GM23248 (cell line): ENCODE data around the gene MRPS2. TPM values are rescaled to one million over a fixed set of nuclear protein-coding genes. Genes with fewer than 3 reads are reported as not detected.
"Not testable (repeated sequence)": the region's sequence is repeated elsewhere in the genome, so short reads cannot be mapped to it uniquely, and the experiment has no call there.

Experiments used
- DNase-seq: peaks from one replicate; pipeline ENCODE4 v3.0.0-alpha.2; 2015
- H2AFZ ChIP-seq: fragments of 200-600 bp; sonication (generic); 2 replicates; pipeline ENCODE4 v1.6.1; 2016; ENCODE audit warnings: antibody characterized with exemption
- H3F3A ChIP-seq: fragments of 200-600 bp; sonication (generic); 2 replicates; pipeline ENCODE4 v1.6.1; 2016; ENCODE audit warnings: mild to moderate bottlenecking, antibody characterized with exemption, mixed run types; ENCODE audit not compliant: insufficient read depth
- H3K27ac ChIP-seq: fragments of 200-600 bp; sonication (generic); 2 replicates; pipeline ENCODE4 v1.5.1; 2016; ENCODE audit warnings: mild to moderate bottlenecking
- H3K27me3 ChIP-seq: fragments of 200-600 bp; sonication (generic); replicated peaks from 2 replicates; pipeline ENCODE4 v1.6.1; 2016; ENCODE audit warnings: mild to moderate bottlenecking; ENCODE audit not compliant: insufficient read depth
- H3K36me3 ChIP-seq: fragments of 200-600 bp; sonication (generic); 2 replicates; pipeline ENCODE4 v1.6.1; 2016; ENCODE audit warnings: low read depth, mild to moderate bottlenecking
- H3K4me1 ChIP-seq: fragments of 200-600 bp; sonication (generic); 2 replicates; pipeline ENCODE4 v1.6.1; 2016; ENCODE audit warnings: mild to moderate bottlenecking; ENCODE audit not compliant: insufficient read depth
- H3K4me2 ChIP-seq: fragments of 200-600 bp; sonication (generic); one replicate; pipeline ENCODE4 v1.6.1; 2016; ENCODE audit warnings: mild to moderate bottlenecking; ENCODE audit not compliant: unreplicated experiment
- H3K4me3 ChIP-seq: fragments of 200-600 bp; sonication (generic); 2 replicates; pipeline ENCODE4 v1.5.1; 2016; ENCODE audit warnings: mild to moderate bottlenecking
- H3K79me2 ChIP-seq: fragments of 200-600 bp; sonication (generic); 2 replicates; pipeline ENCODE4 v1.6.1; 2016; ENCODE audit warnings: mild to moderate bottlenecking; ENCODE audit not compliant: insufficient read depth
- H3K9ac ChIP-seq: fragments of 200-600 bp; sonication (generic); 2 replicates; pipeline ENCODE4 v1.6.1; 2016; ENCODE audit warnings: mild to moderate bottlenecking
- H3K9me2 ChIP-seq: fragments of 200-600 bp; sonication (generic); 2 replicates; pipeline ENCODE4 v1.6.1; 2016; ENCODE audit warnings: mixed run types, mild to moderate bottlenecking, moderate library complexity; ENCODE audit not compliant: insufficient read depth
- H3K9me3 ChIP-seq: fragments of 200-600 bp; sonication (generic); one replicate; pipeline ENCODE4 v1.6.1; 2017; ENCODE audit warnings: low read depth
- H4K20me1 ChIP-seq: fragments of 200-600 bp; sonication (generic); 2 replicates; pipeline ENCODE4 v1.6.0; 2016; ENCODE audit not compliant: insufficient read depth
- EZH2 ChIP-seq: fragments of 200-600 bp; sonication (generic); IDR thresholded peaks from 2 replicates; pipeline ENCODE4 v1.6.1; 2018; ENCODE audit warnings: antibody characterized with exemption, mild to moderate bottlenecking; ENCODE audit not compliant: insufficient read depth, poor library complexity, severe bottlenecking
- EZH2phosphoT487 ChIP-seq: fragments of 200-600 bp; sonication (generic); IDR thresholded peaks from 2 replicates; pipeline ENCODE4 v1.6.1; 2018; ENCODE audit warnings: antibody characterized with exemption, moderate library complexity, mild to moderate bottlenecking, low read depth; ENCODE audit not compliant: insufficient read depth
- WGBS, 2 experiments: methylation state at CpG; one replicate each; pipeline ENCODE4 v1.1.6; 2015 to 2017; ENCODE audit warnings: low lambda C conversion rate in 2 of 2, low coverage in 1 of 2; ENCODE audit errors: missing lambda C conversion rate in 2 of 2; 5-methylcytosine and 5-hydroxymethylcytosine counted together
- in situ Hi-C: fragments of 300-500 bp; cut with MboI; formaldehyde crosslinking; loops from 2 replicates; pipeline ENCODE4 v1.15.0; 2020
- polyA plus RNA-seq: library from polyadenylated mRNA; unstranded; fragments of >200 nt; fragmentation: Nextera tagmentation; extraction: Ambion mirVana; gene quantifications from 2 replicates; pipeline ENCODE4 v1.2.1, GENCODE V29; 2016
- total RNA-seq: library from RNA; depleted of rRNA; stranded (reverse); fragments of >200 nt; shearing (Covaris generic); gene quantifications from 2 replicates; pipeline ENCODE4 v1.2.3, GENCODE V29; 2014

Gene MRPS2
- total and polyA plus RNA-seq, 2 experiments from 2014 or later: 45.3 to 51.7 TPM

DNA sequence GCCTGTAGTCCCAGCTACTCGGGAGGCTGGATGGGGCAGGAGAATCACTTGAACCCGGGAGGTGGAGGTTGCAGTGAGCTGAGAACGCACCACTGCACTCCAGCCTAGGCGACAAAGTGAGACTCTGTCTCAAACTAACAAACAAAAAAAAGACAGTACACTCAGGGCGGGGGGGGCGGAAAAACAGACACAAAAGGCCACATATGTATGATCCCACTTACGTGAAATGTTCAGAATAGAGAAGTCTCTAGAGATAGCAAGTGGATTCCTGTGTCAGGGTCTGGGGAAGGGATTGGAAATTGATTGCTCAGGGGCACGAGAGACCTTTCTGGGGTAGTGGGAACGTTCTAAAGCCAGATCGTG is 11.7 kb downstream of the MRPS2 start:
- no peaks in the 10 kb centered on the region for H4K20me1 ChIP-seq
- 89% methylated on average over 10 of the region's 10 CpGs for WGBS, 2 experiments
- H3K4me1 ChIP-seq: peaks cover 12% of the 10 kb centered on the region
- H3K36me3 ChIP-seq: no peaks in the 10 kb centered on the region
- peaks cover 13% of the 10 kb centered on the region; the same call in 1 of the 2 replicates for H3F3A ChIP-seq
- no peaks in the 10 kb centered on the region for H3K9me3 ChIP-seq
- H3K4me2 ChIP-seq: no peak overlapping the region
- no peak overlapping the region for H3K27ac ChIP-seq
- H3K79me2 ChIP-seq: no peaks in the 10 kb centered on the region
- H3K9me2 ChIP-seq: no peaks in the 10 kb centered on the region
- H3K27me3 ChIP-seq: peaks cover 6% of the 10 kb centered on the region; the same call in 1 of the 2 replicates
- in situ Hi-C loops: no loop called here
- TF ChIP-seq EZH2 (no peak), EZH2phosphoT487 (no peak)
- H3K9ac ChIP-seq: no peak overlapping the region
- DNase-seq: no peak
- no peak overlapping the region for H3K4me3 ChIP-seq
- H2AFZ ChIP-seq: no peak overlapping the region

DNA sequence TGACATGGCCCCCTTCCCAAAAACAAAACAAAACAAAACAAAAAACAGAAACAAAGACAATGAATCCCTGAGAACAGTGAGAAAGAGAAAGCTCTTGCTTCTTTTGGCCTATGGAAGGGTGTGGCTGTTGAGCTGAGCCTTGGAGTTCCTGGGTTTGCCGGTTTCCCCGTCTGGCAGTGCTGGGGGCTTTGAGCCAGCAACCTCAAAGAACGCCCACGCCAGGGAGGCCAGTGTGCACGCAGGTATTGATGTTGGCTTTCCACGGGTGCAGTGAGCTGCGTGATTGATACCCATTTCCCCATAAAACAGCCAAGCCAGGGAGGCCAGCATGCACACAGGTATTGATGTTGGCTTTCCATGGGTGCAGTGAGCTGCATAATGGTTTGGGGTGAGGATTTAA is 12.4 kb downstream of the MRPS2 start:
- H3K9me2 ChIP-seq: no peaks in the 10 kb centered on the region
- peaks cover 13% of the 10 kb centered on the region; the same call in 1 of the 2 replicates for H3F3A ChIP-seq
- H3K4me2 ChIP-seq: no peak overlapping the region
- no peaks in the 10 kb centered on the region for H4K20me1 ChIP-seq
- no peak overlapping the region for H2AFZ ChIP-seq
- H3K79me2 ChIP-seq: no peaks in the 10 kb centered on the region
- no peak for DNase-seq
- H3K36me3 ChIP-seq: no peaks in the 10 kb centered on the region
- no peak overlapping the region for H3K4me3 ChIP-seq
- no peak overlapping the region for H3K27ac ChIP-seq
- WGBS, 2 experiments: 35 to 49% methylated on average over 7 of the region's 7 CpGs
- TF ChIP-seq EZH2phosphoT487: no peak
- no peak for TF ChIP-seq EZH2
- peaks cover 12% of the 10 kb centered on the region for H3K4me1 ChIP-seq
- in situ Hi-C loops: no loop called here
- H3K27me3 ChIP-seq: peaks cover 13% of the 10 kb centered on the region; the same call in 1 of the 2 replicates
- no peaks in the 10 kb centered on the region for H3K9me3 ChIP-seq
- no peak overlapping the region for H3K9ac ChIP-seq

DNA sequence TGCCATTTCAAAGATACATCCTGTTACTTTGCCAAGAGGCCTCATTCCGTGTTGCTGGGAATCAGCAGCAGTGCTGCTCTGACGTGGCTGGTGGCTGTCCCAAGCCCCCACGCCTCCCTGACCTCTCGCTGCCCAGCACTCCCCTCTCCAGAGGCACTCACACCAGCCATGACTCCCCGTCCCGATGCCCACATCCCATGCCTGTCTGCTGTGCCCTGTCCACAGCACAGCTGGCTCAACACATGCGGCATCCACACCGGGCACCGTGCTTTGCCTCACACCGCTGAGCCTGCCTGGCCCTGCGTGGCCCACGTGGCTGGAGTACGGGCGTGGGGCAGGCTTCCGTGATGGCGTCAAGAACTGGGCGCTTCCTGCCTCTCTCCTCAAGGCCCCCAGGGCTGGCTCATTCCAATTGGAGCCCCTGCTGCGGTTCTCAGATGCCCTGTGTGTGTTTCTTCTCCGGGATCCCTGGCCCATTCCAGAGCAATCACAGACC is 12.9 kb downstream of the MRPS2 start:
- Histone ChIP-seq H3K27me3 (peaks cover 18% of the 10 kb centered on the region; the same call in 1 of the 2 replicates), H3K9me2 (no peaks in the 10 kb centered on the region), H3K27ac (no peak overlapping the region), H3K36me3 (no peaks in the 10 kb centered on the region), H3K79me2 (no peaks in the 10 kb centered on the region), H3F3A (peaks cover 13% of the 10 kb centered on the region; the same call in 1 of the 2 replicates), H3K9me3 (no peaks in the 10 kb centered on the region), H3K4me3 (no peak overlapping the region), H3K4me2 (no peak overlapping the region), H3K9ac (no peak overlapping the region), H4K20me1 (no peaks in the 10 kb centered on the region), H2AFZ (no peak overlapping the region), H3K4me1 (peaks cover 12% of the 10 kb centered on the region)
- in situ Hi-C loops: no loop called here
- TF ChIP-seq EZH2phosphoT487: no peak
- TF ChIP-seq EZH2: no peak
- 91 to 92% methylated on average over 19 of the region's 19 CpGs for WGBS, 2 experiments
- no peak for DNase-seq

DNA sequence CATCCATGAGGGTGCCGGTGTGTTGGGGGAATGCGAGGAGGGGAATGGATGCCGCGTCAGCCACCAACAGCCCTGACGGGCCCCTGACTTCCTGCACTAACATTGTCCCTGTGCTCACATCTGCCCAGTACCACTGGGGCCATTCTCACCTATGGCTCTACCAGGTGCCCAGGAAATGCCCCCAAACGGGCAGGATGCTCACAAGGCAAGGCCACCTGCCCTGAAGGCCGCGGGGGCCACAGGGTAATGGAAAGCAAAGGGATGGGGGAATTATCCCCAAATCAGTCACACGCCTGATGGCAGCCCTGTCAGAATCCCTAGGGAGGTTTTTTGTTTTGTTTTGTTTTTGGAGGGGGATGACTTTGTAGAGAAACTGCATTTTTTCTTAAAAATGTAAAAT is 13.4 kb downstream of the MRPS2 start:
- in situ Hi-C loops: not testable (repeated sequence)
- WGBS, 2 experiments: 79 to 88% methylated on average over 3 to 5 of the region's 9 CpGs

More for the DNA sequence above, 13.4 kb downstream of the MRPS2 start:
- H3K9ac ChIP-seq, H3K9me2 ChIP-seq, H3K4me2 ChIP-seq, H2AFZ ChIP-seq, H3K4me3 ChIP-seq, H3K9me3 ChIP-seq, DNase-seq, H4K20me1 ChIP-seq, H3K36me3 ChIP-seq, H3K27ac ChIP-seq, H3K79me2 ChIP-seq: not testable (repeated sequence)
- Histone ChIP-seq H3K4me1 (peaks cover 12% of the 10 kb centered on the region), H3K27me3 (peaks cover 23% of the 10 kb centered on the region; the same call in 1 of the 2 replicates), H3F3A (peaks cover 13% of the 10 kb centered on the region; the same call in 1 of the 2 replicates)
